H54 (cell line): ENCODE results near the gene FBXO38.

Source experiments
- DNase-seq: peaks from one replicate; pipeline ENCODE4 v3.0.0; 2011; ENCODE audit warnings: low spot score, mixed read lengths; ENCODE audit not compliant: insufficient read length
- FAIRE-seq: peaks from 3 replicates; lab custom pipeline; 2011; peaks lifted over from hg19 to GRCh38; lab: Jason Lieb, UNC
- POLR2A ChIP-seq: IDR thresholded peaks from 2 replicates; pipeline ENCODE4 v1.6.1; 2011; ENCODE audit warnings: low read depth, mild to moderate bottlenecking, low read length

The FBXO38 gene

GRCh38 chr5:148383564-148384379, at the start of gene FBXO38:
FBXO38 (plus strand) TSS chr5:148383958; CDS start chr5:148394777, 10,819 bp downstream.
- DNase-seq = peak; percentile 77
- TF ChIP-seq POLR2A = peak; percentile 70; the same call in 1 of the 2 replicates
- FAIRE-seq = peak; percentile 92

- no peak for FAIRE-seq
- TF ChIP-seq POLR2A = no peak
Observed at GRCh38 chr5:148335259-148335658, 48.5 kb upstream of the FBXO38 start, which contains the start of gene SPINK9. SPINK9 (plus strand) TSS chr5:148335559; CDS start chr5:148335614, 55 bp downstream.

GRCh38 chr5:148336704-148337435, 46.9 kb upstream of the FBXO38 start:
- TF ChIP-seq POLR2A = no peak
- DNase-seq (no peak), FAIRE-seq (no peak)

More at GRCh38 chr5:148335259-148335658, 48.5 kb upstream of the FBXO38 start, which contains the start of gene SPINK9:
- DNase-seq = no peak

DNA sequence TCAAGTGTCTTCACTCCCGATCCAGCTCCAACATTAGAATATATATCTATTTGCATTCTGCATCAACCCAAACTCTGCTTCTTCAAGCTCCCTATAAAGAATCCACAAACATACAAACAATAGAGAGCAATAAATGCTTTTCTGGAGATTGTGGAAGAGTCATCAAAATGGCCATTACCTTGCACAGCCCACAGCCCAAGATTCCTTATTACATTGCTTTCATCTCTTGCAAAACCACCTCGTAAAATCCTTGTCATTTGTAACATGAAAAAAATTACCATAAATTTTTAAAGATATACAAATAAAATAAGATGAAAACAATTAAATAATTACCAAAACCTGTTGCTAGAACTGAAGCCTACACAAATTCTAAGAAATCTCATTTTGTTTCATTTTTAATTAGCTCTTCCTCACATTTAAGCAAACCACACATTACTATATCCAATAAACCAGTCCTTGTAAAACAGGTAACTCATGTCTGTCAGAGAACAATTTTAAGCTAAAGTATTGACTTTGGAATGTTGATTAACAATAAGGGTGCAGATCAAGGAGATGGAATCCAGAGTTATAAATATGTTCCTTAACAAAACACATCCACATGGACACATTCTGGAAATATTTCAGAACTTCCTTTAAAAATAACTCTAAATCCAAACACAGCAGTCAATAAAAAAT, 41.2 kb upstream of the FBXO38 start:
- DNase-seq = no peak
- TF ChIP-seq POLR2A = no peak
- FAIRE-seq = no peak

DNA sequence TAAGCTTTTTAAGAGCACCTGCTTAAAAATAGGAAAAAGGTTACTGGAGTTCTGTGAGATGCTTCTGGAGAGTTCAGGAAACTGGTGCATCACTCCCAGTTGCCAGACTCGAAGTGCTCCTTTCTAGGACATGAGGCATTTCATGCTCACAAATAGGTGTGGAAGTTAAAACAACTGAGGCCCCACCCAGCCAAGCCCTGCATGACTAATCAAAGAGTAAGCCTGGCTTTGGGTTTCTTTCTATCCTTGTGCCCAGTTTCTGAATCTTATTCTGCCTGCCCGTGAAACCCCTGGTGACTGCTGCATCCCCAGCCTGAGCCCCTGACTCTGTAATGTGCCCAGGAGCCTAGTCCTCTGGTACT, 40.7 kb upstream of the FBXO38 start:
- FAIRE-seq (peak; percentile 41), DNase-seq (no peak)
- TF ChIP-seq POLR2A = no peak

GRCh38 chr5:148343603-148344487, 39.9 kb upstream of the FBXO38 start:
- no peak for DNase-seq
- no peak for FAIRE-seq
- TF ChIP-seq POLR2A = no peak

GRCh38 chr5:148347706-148348105, 36.1 kb upstream of the FBXO38 start:
- FAIRE-seq (no peak), DNase-seq (no peak)
- no peak for TF ChIP-seq POLR2A

- FAIRE-seq = no peak
- no peak for TF ChIP-seq POLR2A
- DNase-seq = no peak
Observed at GRCh38 chr5:148352696-148353095, 31.1 kb upstream of the FBXO38 start.

GRCh38 chr5:148353634-148354033, 30.1 kb upstream of the FBXO38 start:
- no peak for TF ChIP-seq POLR2A
- FAIRE-seq (no peak), DNase-seq (no peak)

DNA sequence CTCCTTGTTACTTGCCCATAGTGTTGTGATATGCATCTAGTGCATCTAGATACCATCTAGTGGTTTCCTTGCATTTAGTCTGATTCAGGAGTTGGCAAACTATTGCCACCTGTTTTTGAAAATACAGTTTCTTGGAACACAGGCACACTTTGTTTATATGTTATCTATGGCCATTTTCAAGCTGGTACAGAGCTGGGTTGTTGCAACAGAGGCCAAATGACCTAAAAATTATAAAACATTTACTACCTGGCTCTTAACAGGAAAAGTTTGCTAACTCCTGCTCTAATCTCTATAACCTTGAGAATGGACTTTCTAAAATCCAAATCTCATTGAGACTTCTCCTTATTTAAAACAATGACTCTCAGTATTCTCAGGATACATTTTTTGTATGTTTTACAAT, 19.4 kb upstream of the FBXO38 start:
- no peak for TF ChIP-seq POLR2A
- no peak for FAIRE-seq

GRCh38 chr5:148368299-148368698, 15.5 kb upstream of the FBXO38 start:
- TF ChIP-seq POLR2A = no peak
- no peak for DNase-seq
- no peak for FAIRE-seq

More for the DNA sequence above, 19.4 kb upstream of the FBXO38 start:
- DNase-seq = no peak

DNA sequence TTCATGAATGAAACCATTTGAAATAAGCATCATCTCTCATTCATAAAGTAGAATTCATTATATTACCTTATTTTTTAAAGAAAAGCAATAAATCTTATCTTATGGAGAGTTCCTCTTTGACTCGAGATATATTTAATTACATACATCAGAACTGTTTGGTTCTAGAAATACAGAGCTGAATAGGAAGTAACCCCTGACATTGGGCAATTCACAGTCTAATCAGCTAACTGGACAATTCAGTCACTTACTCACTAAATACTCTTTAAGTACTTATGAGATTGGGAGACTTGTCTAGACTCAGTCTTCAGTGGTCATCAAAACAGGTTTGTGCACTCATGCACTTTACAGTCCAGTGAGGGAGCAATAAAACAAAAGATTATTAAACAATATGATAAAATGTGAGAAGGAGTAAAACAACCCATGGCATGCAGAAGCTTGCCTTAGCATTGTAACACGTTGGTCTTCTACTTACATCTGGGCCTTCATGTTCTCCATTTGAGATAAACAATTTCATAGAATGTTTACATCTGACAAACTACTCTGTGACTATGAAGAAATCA, 11.5 kb upstream of the FBXO38 start:
- TF ChIP-seq POLR2A = no peak
- FAIRE-seq (no peak), DNase-seq (no peak)

DNA sequence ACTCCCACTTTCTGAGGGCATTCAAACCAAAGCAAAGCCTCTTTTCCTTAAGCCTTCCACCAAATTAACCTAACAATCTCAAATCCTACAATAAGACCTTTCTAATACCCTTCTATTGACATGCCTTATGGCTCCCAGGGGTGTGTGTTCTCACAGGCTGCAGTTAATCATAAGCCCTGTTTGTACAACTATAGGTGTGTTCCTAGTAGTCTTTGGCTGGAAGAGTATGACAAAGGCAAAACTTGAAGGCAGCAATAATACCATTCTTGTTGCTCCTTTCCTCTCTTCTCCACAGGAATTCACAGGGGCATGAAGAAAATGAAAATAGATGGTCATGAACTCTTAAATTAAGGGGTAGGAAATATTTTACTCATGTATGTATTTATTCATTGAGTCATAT, 10.9 kb upstream of the FBXO38 start:
- FAIRE-seq = no peak
- TF ChIP-seq POLR2A = no peak
- DNase-seq = no peak
